ENCODE data around the gene KDM4F.
"Not testable (repeated sequence)": the region's sequence is repeated elsewhere in the genome, so short reads cannot be mapped to it uniquely, and the experiment has no call there.

The KDM4F gene

DNA sequence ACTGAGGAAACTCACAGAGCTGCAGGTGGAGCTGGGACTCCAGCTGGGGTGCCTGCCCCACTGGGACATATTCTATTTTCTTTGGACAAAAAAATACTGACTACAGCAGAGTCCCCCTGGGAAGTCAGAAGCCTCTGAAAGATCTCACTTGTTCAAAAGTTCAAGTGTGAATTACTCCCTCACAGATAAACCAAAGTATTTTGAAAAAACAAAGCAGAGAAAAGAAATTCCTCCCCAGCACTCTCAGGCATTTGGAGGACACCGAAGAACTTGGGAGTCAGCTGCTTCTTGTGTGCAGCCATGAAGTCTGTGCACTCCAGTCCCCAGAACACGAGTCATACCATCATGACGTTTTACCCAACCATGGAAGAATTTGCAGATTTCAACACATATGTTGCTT is at the start of gene KDM4F:
Gene KDM4F, plus strand, starts transcription at position 301 of the 400 bp plus-strand sequence.
- DNase-seq: not testable (repeated sequence)

DNA sequence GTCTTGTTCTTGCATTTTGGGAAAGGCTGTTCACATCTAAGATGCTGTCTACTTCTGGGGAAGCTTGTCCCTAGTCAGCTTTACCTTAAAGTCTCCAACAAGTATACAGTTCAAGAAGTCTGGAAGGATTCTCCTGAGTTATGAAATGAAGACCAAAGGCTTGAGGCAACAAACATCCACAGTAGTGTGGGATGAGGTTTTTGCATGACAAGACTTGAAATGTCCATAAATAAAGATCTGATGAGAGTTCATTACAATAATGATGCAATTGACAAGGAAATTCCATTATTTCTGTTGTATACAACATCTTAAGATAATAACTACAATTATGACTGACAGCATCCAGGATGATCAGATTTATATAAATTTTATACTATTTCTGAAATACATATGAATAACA is 45.5 kb upstream of the KDM4F start:
- no peak for DNase-seq

DNA sequence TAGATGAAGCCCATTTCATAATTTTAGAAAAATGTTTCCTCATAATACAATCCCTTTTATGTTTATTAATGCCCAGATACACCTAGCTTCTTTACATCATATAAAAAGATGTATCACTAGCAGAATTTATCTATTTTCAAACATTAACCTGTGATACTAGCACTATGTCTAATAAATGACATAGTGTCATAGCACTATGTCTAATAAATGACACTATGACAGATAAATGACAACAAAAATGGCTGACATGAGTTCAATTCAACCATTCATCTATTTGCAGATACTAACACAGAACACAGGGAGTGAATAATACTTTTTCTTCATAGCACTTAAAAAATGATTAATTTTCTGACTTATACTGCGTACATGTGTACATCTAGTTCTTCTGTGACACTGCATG is 43.6 kb upstream of the KDM4F start:
- no peak for DNase-seq

DNA sequence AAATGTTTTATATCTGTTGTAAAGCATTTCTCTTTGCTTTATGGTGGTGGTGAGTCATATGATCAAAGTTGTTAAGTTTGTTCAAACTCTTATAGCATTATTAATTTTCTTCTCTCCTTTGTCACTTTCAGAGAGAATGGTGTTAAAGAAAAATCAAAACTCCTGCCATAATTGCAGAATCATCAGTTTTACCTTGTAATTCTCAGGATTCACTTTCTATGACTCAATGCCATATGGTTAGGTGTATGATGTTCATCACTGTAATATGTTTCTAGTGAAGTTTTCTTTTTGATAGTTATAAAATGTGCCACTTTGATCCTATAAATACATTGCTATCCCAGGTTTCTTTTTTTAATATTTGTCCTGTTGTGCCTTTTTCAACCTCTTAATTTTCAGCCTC is 37.8 kb upstream of the KDM4F start:
- no peak for DNase-seq

DNA sequence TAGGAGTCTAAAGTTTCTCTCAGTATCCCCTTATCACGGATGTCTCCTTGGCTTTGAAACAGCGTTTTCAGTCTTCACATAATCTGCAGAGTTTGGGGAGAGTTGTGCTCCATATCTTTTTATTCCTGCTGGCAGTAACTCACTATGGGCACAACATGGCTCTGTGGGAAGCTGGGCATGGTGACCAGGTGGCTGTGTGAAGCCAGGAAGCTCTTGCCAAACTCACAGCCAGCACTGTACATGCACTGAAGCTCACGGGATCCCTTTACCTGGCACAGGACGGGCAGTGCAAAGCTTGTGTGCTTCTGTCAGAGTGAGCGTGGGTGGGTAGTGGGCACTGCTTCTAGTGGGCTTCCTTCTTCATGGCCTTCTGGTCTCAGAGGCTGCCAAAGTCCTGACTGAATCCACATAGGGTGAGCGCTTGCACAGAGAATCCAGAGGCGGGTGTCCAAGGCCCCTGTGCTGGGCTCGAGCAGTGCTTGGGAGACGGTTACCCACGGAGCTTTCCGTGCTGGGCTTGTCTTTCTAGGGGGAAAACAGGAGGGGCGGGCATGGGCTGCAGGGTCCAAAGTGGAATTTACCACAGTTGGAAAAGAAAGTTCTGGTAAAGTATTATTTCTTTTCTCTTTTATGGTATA is 34.9 kb upstream of the KDM4F start:
- no peak for DNase-seq

DNA sequence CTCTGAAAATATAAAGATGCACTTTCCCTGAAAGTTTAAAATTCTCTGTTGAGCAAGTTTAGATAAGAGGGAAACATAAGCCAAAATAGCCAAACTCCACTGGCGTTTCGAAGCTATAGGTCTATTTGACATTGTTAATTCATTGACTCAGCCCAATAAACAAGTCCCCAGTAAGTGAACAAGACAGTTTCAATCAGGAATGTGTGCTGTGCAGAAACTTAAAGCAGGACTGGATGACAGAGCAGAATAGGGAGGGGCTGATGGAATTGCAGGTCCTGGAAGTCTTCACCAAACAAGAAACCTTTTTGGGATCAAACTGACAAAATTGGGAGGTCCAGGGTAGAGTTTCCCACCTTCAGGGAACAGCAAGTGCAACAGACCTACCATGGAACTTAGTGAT is 33.1 kb upstream of the KDM4F start:
- DNase-seq: no peak

DNA sequence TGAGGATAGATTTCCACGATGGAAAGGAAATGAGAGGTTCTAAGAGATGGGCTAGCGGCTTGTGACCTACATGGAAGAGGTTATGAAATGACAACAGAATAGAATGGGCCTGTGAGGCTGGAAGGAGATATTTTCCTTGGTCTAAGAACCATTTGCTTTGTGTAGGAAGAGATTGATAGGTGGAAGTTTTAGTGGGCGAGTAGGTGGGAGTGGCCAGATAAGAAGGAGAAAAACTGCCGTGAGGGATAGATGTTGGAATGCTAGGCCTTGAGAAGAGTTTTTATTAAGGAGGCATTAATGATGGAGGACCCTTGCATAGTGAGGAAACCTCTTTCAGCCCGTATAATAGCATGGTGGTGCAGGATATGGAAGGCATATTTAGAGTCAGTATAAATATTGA is 27.8 kb upstream of the KDM4F start:
- DNase-seq: not testable (repeated sequence)

DNA sequence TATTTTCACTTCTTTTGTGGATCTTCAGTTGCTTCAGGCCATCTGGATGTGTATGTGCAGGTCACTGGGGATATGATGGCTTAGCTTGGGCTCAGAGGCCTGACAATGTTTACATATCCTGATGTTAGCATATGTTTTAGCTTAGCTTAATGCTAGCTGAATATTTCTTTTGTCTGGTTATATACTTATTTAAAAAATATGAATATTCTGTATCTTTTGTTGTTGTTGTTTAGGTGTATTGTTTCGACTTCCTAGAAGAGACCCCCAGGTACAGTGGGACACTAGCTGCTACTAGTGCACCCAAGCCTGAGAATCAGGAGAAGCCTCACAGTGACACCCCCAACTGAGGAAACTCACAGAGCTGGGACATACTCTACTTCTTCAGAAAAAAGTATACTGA is 24.3 kb upstream of the KDM4F start, which contains the start of gene KDM4E:
Gene KDM4E, plus strand, starts transcription at position 301 of the 400 bp plus-strand sequence. CDS start 300 bp downstream, outside the sequence.
- no peak for DNase-seq

DNA sequence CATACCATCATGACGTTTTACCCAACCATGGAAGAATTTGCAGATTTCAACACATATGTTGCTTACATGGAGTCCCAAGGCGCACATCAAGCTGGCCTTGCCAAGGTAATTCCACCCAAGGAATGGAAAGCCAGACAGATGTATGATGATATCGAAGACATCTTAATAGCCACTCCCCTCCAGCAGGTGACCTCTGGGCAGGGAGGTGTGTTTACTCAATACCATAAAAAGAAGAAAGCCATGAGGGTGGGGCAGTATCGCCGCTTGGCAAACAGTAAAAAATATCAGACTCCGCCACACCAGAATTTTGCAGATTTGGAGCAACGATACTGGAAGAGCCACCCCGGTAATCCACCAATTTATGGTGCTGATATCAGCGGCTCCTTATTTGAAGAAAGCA is 23.6 kb upstream of the KDM4F start:
- DNase-seq: not testable (repeated sequence)

DNA sequence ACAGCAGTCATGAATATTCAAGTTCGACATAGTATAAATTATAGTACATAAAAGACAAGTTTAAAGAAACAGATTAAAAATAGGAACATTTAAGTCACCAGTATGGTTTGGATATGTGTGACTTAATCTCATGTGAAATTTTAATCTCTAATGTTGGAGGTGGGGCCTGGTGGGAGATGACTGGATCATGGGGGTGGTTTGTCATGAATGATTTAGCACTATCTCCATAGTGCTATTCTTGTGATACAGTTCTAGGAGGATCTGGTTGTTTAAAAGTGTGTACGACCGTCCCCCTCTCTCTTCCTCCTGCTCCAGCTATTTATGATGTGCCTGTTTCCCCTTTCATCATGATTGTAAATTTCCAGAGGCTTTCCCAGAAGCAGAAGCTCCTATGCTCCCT is 20.9 kb upstream of the KDM4F start:
- no peak for DNase-seq

DNA sequence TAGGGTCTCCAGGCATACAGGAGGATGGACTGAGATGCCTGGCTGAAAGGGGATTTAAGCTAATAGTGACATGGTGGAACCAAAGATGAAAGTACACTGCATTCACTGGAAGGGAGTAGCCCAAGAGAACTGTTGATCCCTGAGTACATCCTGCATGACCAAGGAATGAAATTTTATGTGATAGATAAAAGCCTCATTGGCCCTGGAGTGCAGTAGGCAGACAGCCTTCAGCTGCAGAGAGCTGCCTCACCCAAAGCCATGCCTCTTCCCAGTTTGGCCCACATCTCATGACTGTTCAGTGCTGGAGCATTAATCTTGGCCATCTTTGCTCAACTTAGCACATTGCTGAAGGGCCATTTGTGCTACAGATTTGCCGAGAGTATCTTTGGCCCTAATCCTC is 16.2 kb upstream of the KDM4F start:
- DNase-seq: no peak

DNA sequence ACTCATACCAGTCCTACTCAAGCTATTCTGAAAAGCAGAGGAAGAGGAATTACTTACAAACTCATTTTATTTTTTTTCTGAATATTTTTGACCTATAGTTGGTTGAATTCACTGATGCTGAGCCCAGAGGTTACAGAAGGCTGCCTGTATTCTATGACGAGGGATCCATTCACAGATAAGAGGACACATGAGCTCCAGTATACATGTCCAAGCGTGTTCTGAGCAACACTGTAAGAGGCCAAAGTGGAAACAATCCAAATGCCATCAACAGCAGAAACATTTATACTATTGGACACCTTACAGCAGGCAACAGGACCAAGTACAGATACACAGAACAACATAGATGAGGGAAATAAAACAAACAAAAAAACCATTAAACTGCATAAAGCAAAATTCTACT is 13.9 kb upstream of the KDM4F start:
- DNase-seq: no peak

DNA sequence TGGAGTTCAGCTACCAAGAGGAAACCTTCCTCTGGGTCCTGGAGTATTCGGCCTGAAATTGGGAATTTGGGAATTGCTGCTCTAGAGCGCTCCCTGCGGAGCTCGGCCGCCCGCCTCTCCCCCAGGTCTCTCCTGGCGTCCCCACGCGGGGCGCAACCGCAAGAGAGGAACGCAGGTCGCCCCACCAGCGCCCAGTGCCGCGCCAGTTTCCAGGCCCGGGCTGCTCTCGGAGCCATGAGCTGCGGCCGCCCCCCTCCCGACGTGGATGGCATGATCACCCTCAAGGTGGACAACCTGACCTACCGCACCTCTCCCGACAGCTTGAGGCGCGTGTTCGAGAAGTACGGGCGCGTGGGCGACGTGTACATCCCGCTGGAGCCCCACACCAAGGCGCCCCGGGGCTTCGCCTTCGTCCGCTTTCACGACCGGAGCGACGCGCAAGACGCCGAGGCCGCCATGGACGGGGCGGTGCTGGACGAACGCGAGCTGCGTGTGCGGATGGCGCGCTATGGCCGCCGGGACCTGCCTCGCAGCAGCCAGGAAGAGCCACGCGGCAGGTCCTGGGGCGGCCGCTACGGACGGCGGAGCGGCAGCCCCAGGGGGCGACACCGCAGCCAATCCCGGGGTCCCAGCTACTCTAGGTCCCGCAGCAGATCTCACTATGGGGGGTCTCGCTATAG is 11.7 kb upstream of the KDM4F start:
- not testable (repeated sequence) for DNase-seq

DNA sequence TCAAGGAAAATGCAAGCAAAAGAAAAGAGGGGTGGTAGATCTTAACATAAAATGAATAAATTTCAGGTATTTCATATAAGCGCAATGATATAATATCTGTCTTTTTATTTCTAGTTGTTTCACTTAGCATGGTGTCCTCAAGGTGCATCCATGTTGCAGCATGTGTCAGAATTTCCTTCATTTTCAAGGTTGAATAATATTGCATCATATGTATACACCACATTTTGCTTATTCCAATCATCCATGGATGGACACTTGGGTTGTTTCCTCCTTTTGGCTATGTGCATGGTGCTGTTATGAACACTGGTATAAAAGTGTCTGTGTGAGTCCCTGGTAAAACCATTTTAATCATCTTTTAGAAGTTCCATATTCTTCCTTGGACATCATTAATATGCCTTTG is 7.0 kb upstream of the KDM4F start:
- DNase-seq: no peak

DNA sequence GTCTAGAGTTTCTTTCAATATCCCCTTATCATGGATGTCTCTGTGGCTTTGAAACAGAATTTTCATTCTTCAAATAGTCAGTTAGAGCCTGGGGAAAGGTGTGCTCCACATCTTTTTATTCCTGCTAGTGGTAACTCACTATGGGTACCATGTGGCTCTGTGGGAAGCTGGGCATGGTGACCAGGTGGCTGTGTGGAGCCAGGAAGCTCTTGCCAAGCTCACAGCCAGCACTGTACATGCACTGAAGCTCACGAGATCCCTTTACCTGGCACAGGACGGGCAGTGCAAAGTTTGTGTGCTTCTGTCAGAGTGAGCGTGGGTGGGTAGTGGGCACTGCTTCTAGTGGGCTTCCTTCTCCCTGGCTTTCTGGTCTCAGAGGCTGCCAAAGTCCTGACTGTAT is 6.3 kb upstream of the KDM4F start:
- DNase-seq: no peak

DNA sequence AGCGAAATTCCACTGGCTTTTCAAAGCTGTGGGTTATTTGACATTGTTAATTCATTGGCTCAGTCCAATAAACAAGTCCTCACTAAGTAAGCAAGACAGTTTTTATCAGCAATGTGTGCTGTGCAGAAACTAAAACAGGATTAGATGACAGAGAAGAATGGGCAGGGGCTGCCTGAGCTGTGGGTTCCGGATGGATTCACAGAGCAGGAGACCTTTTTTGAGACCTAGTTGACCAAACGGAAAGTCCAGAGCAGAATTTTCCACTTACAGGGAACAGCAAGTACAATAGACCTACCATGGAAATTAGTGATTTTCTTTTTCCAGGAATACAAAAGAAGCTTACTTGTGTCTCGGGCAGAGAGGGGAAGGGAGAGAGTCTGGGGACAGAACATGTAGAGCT is 5.2 kb upstream of the KDM4F start:
- no peak for DNase-seq

DNA sequence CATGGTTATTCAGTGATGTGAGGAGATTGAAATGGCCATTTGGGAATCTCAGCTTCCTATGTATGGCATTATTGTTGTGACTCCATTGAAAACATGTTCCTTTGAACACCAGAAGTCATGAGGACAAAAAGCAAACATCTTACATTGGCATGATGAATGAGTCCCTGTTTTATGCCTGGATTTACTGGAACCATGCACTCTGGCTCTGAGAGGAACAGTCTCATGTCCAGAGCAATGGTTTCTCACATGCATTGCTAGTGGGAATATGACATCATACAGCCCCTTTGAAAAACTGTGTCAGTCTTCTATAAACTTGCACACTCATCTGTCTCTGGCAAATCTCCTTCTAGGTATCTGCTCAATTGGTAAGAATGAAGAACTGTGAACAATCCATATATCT is 3.4 kb upstream of the KDM4F start:
- DNase-seq: no peak

DNA sequence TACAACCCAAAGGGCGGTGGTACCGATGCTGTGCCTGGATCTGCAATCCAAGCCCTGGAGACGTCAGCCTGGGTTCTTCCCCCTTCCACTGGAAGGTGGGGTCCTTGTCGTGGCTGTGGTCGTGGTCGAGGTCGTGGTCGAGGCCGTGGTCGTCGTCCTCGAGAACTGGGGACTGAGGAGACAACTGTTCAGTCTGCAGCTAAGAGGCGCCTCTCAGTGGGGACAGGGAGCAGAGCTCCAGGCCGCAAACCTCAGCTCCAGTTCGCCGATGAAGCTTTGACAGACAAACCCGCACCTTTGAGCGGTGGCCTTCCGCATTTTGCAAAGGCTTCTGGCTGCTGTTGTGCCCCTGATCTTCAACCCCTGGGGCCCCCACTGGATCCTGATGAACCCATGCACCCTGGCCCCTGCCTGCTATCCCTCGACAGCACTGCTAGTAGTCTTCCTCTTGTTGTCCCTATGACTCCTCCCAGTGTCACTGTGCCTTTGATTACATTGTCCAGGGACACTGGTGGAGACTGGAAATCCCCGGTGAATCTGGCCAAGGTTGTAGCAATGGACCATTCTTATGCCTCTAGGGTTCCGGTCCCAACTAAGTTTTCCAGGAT is 1.5 kb downstream of the KDM4F start:
- no peak for DNase-seq

DNA sequence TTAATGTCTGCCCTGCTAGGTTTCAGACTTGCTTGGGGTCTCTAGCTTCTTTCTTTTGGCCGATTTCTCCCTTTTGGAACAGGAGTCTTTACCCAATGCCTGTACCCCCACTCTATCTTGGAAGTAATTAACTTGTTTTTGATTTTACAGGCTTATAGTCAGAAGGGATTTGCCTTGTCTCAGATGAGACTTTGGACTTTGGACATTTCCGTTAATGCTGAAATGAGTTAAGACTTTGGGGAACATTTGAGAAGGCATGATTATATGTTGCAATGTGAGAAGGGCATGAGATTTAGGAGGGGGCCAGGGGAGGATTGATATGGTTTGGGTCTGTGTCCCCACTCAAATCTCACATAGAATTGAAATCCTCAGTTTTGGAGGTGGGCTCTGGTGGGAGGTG is 5.1 kb downstream of the KDM4F start:
- DNase-seq: no peak

DNA sequence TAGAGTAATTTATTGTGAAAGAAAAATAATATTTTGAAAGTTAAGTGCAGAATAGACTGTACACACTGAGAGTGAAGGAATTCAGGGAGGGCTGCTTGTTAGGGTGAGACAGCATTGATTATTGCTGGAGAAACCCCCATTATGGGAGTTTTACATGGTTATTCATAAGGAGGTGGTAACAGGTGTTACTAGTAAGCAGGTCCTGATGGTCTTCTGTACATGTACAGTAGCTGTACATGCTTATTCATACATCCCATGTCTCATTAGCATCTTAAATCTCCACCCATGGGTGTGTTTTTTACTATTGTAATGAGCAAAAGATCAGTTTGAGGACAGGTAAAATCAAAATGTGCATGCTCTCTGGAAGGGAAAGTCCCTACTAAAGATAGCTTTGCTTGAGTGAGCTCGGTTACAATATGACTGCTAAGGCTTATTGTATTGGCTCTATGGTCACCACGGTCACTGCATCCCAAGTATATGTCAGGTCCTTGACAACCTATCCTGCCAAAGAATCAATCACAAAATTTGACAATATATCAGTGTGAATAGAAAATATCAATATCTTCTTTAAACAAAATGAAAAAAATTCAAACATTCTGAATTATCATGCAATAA is 6.2 kb downstream of the KDM4F start:
- no peak for DNase-seq

DNA sequence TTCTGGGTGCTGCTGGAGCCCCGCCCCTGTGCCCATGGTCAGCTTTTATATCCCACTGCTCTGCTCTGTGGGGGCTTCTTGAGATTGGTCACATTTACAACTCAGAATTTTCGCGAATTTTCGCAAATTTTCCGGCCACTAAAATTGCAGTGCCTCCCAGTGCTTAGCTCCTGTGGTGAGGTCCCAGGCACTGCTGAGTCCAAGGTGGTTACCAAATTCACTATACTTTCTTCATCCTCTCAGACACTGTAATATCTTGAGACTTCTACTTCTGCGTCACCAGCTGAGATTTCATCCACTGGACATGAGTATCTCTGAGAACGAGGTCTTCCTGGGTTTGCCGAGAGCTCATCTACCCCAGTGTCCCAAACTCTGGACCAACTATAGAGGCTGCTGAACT is 8.7 kb downstream of the KDM4F start:
- DNase-seq: no peak

DNA sequence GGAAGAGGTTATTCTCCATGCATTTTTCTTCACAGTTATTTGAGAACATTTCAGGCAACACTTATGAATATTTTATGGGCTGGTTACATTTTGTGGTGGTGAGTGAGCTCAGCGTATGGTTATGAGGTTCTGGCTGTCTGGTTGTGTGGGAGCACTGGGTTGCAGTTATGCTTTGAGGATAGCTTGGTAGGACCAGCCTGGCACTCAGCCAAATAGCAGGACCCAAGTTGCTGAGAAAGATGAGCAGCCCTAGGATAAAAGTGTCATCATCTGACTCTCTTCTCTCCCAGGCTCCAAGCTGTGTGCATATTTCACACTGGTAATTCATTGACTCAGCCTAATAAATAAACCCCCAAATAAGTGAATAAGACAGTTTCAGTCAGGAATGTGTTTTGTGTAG is 9.4 kb downstream of the KDM4F start:
- no peak for DNase-seq

DNA sequence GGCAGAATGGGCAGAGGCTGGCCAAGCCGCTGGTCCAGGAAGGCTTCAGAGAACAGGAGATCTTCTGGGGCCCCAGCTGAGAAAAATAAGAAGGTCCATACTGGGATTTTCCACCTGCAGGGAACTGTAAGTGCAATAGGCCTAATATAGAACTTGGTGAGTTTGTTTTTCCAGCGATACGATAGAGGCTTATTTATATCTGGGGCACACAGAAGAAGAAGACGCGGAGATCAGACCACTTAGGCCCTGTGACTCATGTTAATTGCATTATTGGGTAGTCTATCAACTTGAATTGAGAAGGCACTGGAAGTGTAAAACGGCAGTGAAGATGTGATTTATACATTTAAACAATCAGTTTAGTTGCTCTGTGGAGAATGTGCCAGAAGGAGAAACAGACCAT is 9.8 kb downstream of the KDM4F start:
- DNase-seq: no peak

DNA sequence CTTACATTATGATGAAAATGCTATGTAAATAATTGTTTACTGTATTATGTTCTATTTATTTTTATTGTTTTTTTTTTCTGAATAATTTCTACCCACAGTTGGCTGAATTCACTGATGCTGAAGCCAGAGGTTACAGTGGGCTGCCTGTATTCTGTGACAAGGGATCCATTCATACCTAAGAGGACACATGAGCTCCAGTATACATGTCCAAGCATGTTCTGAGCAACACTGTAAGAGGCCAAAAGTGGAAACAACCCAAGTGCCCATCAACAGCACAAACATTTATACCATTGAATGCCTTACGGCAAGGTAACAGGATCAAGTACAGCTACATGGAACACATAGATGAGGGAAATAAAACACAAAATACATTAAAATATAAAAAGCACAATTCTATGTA is 16.1 kb downstream of the KDM4F start:
- DNase-seq: no peak

Data from NCI-H226 (cell line).